Measurements from ENCODE around the gene RRAGA. TPM values are rescaled to one million over a fixed set of nuclear protein-coding genes. Genes with fewer than 3 reads are reported as not detected.
A peak's percentile ranks its signal among the peaks of the same experiment; 100 is the strongest.

Gene RRAGA
- total RNA-seq, 1 experiment from 2014 or later: 56.4 TPM

- Histone ChIP-seq H3K79me2 (ENCODE audit: insufficient read depth, low read length) (no peaks in the 10 kb centered on the region), H3K9me3 (ENCODE audit: control insufficient read depth, low read depth, low read length) (no peaks in the 10 kb centered on the region), H3K4me1 (ENCODE audit: insufficient read depth, low read length) (peaks cover 5% of the 10 kb centered on the region; the same call in 1 of the 2 replicates), H3K4ac (ENCODE audit: low read depth, low read length) (no peak overlapping the region), H3K9ac (ENCODE audit: extremely low read depth, insufficient read length, low read length) (peak overlapping the region; percentile 64), H3K79me1 (ENCODE audit: insufficient read depth, low read depth, low read length, poor library complexity, severe bottlenecking) (no peaks in the 10 kb centered on the region), H4K8ac (replicated peaks; ENCODE audit: insufficient read length, low read depth, low read length) (no peak overlapping the region), H3K14ac (ENCODE audit: insufficient read depth, low read length) (no peak overlapping the region), H2BK15ac (ENCODE audit: low read depth, low read length) (no peak overlapping the region), H2BK5ac (ENCODE audit: insufficient read length, low read length) (no peak overlapping the region), H2BK12ac (ENCODE audit: insufficient read length, low read depth, low read length) (no peak overlapping the region), H3K4me2 (ENCODE audit: insufficient read depth, insufficient read length, low read length) (peak overlapping the region; percentile 90), H3K23ac (ENCODE audit: insufficient read length, low read depth, low read length) (no peak overlapping the region), H2BK120ac (ENCODE audit: low read depth, low read length, poor library complexity, severe bottlenecking) (no peak overlapping the region), H3K56ac (ENCODE audit: insufficient read length, low read depth, low read length) (no peak overlapping the region), H2BK20ac (ENCODE audit: low read depth, low read length, poor library complexity, severe bottlenecking) (no peak overlapping the region), H3T11ph (ENCODE audit: low read length) (no peak overlapping the region), H3K27me3 (ENCODE audit: insufficient read depth, low read length) (no peaks in the 10 kb centered on the region), H2AFZ (ENCODE audit: low read length) (no peak overlapping the region), H4K20me1 (ENCODE audit: control insufficient read depth, insufficient read depth, insufficient read length) (peaks cover 4% of the 10 kb centered on the region), H4K5ac (ENCODE audit: insufficient read length, low read depth, low read length) (no peak overlapping the region), H4K91ac (ENCODE audit: insufficient read length, low read depth, low read length) (no peak overlapping the region), H3K23me2 (ENCODE audit: insufficient read length, low read depth, low read length, poor library complexity, severe bottlenecking) (peaks cover 13% of the 10 kb centered on the region), H3K18ac (ENCODE audit: insufficient read length, low read depth, low read length) (no peak overlapping the region), H2AK5ac (ENCODE audit: insufficient read length, low read length) (no peak overlapping the region), H3K27ac (ENCODE audit: insufficient read length, low read depth, low read length) (no peak overlapping the region)
- Mint-ChIP-seq H3K4me1 (peaks cover 28 to 35% of the 10 kb centered on the region in 2 experiments), H3K4me3 (peak overlapping the region; percentile 81 to 93), H3K36me3 (ENCODE audit: insufficient read depth in 1 of 3, low read depth in 3 of 3) (peaks cover 0 to 2% (median 0%) of the 10 kb centered on the region in 3 experiments; a peak in 2 of 7 replicates), H3K27ac (peak overlapping the region; percentile 78 to 96 (median 92)), H3K9me3 (no peaks in the 10 kb centered on the region), H3K27me3 (ENCODE audit: low read depth) (no peaks in the 10 kb centered on the region)
- DNase-seq: no peak
- TF ChIP-seq CTCF (conservative IDR thresholded peaks at IDR 0.05): no peak
- WGBS (ENCODE audit: extremely low coverage, insufficient read length, low lambda C conversion rate): no CpG with 5 or more reads among the region's 33 CpGs
These were observed 850 bp downstream of the RRAGA start for GRCh38 chr9:19049917-19050636.

Measured in H9 (cell line).